ENCODE measurements around the gene SEMA3E. TPM values are rescaled to one million over a fixed set of nuclear protein-coding genes. Genes with fewer than 3 reads are reported as not detected.

SEMA3E gene
- total and polyA plus RNA-seq, 9 of the 15 experiments (the other 6 are each of a cell fraction or from before 2014, with no cell fraction given), result 0.01 to 1.4 (median 0.14) TPM; not detected in 2

DNA sequence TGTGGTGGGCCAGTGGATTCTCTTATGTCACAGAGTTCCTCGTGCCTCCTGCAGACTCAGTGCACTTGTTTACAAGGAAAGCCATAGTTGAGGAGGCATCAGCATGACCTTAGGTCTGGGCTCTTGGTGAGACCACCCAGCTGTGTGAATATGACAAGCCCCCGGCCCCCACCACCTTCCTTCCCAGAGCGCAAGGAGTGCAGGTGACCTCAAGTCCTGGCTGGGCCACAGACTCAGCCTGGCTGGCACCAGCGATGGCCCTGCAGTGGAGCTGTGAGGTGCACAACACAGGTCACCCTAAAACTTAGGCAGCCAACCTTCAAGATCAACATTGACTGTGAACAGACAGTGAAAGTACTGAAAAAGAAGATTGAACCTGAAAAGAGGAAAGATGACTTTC lies 14.2 kb upstream of the SEMA3E start:
- intact Hi-C loops (cut with micrococcal nuclease), result no loop called here
- H2AFZ ChIP-seq (ENCODE audit: low read depth, low read length), result no peak overlapping the region
- H3K27ac ChIP-seq (ENCODE audit: extremely low read depth, low read depth, low read length), result no peak overlapping the region
- no TSS peak for BruUV-seq (replicated peaks)
- TF ChIP-seq ZNF57 (CRISPR knock-in tag; IDR thresholded peaks at IDR 0.05), result no peak
- no peak for TF ChIP-seq RBM39 (optimal IDR thresholded peaks at IDR 0.05; ENCODE audit: low read depth, low read length)
- no peak for TF ChIP-seq C11orf30 (IDR thresholded peaks at IDR 0.05; ENCODE audit: low read depth)
- TF ChIP-seq, protein P1, sequence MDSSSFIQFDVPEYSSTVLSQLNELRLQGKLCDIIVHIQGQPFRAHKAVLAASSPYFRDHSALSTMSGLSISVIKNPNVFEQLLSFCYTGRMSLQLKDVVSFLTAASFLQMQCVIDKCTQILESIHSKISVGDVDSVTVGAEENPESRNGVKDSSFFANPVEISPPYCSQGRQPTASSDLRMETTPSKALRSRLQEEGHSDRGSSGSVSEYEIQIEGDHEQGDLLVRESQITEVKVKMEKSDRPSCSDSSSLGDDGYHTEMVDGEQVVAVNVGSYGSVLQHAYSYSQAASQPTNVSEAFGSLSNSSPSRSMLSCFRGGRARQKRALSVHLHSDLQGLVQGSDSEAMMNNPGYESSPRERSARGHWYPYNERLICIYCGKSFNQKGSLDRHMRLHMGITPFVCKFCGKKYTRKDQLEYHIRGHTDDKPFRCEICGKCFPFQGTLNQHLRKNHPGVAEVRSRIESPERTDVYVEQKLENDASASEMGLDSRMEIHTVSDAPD (CRISPR knock-in tag; IDR thresholded peaks at IDR 0.05), result no peak
- no peak for TF ChIP-seq U2AF1 (optimal IDR thresholded peaks at IDR 0.05; ENCODE audit: low read depth, low read length)
- no peak for TF ChIP-seq MEF2D (tag; conservative IDR thresholded peaks at IDR 0.05; ENCODE audit: low read depth)
- no peak for TF ChIP-seq KLF10 (CRISPR knock-in tag; IDR thresholded peaks at IDR 0.05)
- TF ChIP-seq CHD2 (IDR thresholded peaks at IDR 0.05; ENCODE audit: low read depth, low read length), result no peak
- no peak for TF ChIP-seq HDAC1 (IDR thresholded peaks at IDR 0.05)
- no peak for TF ChIP-seq NR3C1 (CRISPR knock-in tag; IDR thresholded peaks at IDR 0.05)
- TF ChIP-seq, protein P2, sequence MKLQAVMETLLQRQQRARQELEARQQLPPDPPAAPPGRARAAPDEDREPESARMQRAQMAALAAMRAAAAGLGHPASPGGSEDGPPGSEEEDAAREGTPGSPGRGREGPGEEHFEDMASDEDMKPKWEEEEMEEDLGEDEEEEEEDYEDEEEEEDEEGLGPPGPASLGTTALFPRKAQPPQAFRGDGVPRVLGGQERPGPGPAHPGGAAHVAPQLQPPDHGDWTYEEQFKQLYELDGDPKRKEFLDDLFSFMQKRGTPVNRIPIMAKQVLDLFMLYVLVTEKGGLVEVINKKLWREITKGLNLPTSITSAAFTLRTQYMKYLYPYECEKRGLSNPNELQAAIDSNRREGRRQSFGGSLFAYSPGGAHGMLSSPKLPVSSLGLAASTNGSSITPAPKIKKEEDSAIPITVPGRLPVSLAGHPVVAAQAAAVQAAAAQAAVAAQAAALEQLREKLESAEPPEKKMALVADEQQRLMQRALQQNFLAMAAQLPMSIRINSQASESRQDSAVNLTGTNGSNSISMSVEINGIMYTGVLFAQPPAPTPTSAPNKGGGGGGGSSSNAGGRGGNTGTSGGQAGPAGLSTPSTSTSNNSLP (IDR thresholded peaks at IDR 0.05; ENCODE audit: borderline replicate concordance, low read depth, low read length), result no peak
- TF ChIP-seq NRF1 (conservative IDR thresholded peaks at IDR 0.05 in 1 of 2, IDR thresholded peaks at IDR 0.05 in 1 of 2), result no peak
- no peak overlapping the region for H3K4me3 ChIP-seq
- H3K36me3 ChIP-seq (ENCODE audit: control insufficient read depth, insufficient read depth, low read length), result no peaks in the 10 kb centered on the region
- no peak overlapping the region for H3K9ac ChIP-seq (ENCODE audit: insufficient read depth in 1 of 2, low read depth in 2 of 2, low read length in 2 of 2)
- ChIA-PET CTCF (ENCODE audit: low intra/inter-chr PET ratio) (no interaction called here), POLR2A (no interaction called here)
- no peak for DNase-seq (ENCODE audit: extremely low read depth in 1 of 4, low spot score in 3 of 4)
- H3K4me1 ChIP-seq (replicated peaks in 1 of 2; ENCODE audit: control insufficient read depth in 2 of 2, insufficient read depth in 2 of 2, low read length in 2 of 2), result no peaks in the 10 kb centered on the region
- 8% methylated on average over 4 of the region's 4 CpGs for WGBS (ENCODE audit: insufficient coverage, low coverage, missing lambda C conversion rate)
- no peak for ATAC-seq
- no peaks in the 10 kb centered on the region for H3K27me3 ChIP-seq (ENCODE audit: control insufficient read depth in 2 of 2, insufficient read depth in 2 of 2, low read length in 2 of 2)
- no peaks in the 10 kb centered on the region for H3K9me1 ChIP-seq (ENCODE audit: control insufficient read depth, insufficient read depth, low read length)
- no peak overlapping the region for H3K4me2 ChIP-seq (ENCODE audit: insufficient read depth, low read length)
- in situ Hi-C loops (cut with MboI), result no loop called here
- H3K9me3 ChIP-seq (replicated peaks; ENCODE audit: control insufficient read depth, insufficient read depth, low read depth, low read length), result no peaks in the 10 kb centered on the region; the same call in none of the 2 replicates
- H3K79me2 ChIP-seq (ENCODE audit: control insufficient read depth, insufficient read depth, low read length), result no peaks in the 10 kb centered on the region
- FAIRE-seq, result no peak
- no peaks in the 10 kb centered on the region for H4K20me1 ChIP-seq (replicated peaks; ENCODE audit: control insufficient read depth, insufficient read depth, low read length)
